ENCODE results near the gene SPON1.

The SPON1 gene

DNA sequence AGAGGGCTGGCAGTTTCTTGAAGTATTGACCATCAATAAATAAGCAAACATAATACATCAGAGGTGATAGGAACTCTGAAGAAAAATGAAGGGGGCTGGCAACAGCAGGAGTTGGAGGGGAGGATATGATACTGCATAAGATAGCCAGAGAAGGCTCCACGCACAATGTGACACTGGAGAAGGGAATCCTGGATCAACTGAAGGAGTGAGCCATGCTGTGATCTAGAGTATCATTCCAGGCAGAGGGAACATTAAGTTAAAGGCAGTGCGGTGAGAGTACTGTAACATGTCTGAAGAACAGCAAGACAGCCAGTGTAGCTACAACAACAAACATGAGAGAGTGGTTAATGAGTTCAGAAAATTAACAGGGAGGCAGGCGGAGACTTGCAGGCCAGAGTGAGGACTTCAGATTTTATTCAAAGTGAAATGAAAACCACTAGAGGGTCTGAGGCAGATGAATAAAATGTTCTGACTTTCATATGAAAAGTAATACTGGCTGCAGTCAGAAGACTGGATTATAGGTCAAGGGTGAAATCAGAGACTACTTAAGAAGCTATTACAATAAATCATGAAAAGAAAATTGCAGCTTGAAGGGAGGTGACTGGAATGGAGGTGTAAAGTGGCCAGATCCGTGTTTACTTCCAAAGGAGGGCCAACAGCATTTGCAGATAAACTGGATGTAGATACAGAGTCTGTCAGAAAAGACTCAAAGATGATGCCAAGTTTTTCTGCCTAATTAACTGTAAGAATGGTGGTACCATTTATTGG, 347.1 kb downstream of the SPON1 start:
- H3K9ac ChIP-seq (ENCODE audit: insufficient read length) = no peak overlapping the region
- no peak overlapping the region for H3K4me3 ChIP-seq
- H3K27ac ChIP-seq = no peak overlapping the region
- no peak for TF ChIP-seq FOXP2 (optimal IDR thresholded peaks at IDR 0.05; ENCODE audit: control extremely low read depth, extremely low read length, insufficient read depth)
- TF ChIP-seq POLR2AphosphoS5 (IDR thresholded peaks at IDR 0.05; ENCODE audit: borderline replicate concordance, low read depth, low read length) = no peak
- no peak for TF ChIP-seq EZH2 (IDR thresholded peaks at IDR 0.05)
- DNase-seq (ENCODE audit: low read depth, low spot score) = no peak
- H3K36me3 ChIP-seq (ENCODE audit: insufficient read depth, low read length) = no peaks in the 10 kb centered on the region
- no peaks in the 10 kb centered on the region for H3K9me3 ChIP-seq (ENCODE audit: low read depth, low read length)

GRCh38 chr11:14310679-14311078, 348.2 kb downstream of the SPON1 start:
- H3K36me3 ChIP-seq (ENCODE audit: insufficient read depth, low read length) = no peaks in the 10 kb centered on the region
- no peaks in the 10 kb centered on the region for H3K9me3 ChIP-seq (ENCODE audit: low read depth, low read length)
- TF ChIP-seq FOXP2 (optimal IDR thresholded peaks at IDR 0.05; ENCODE audit: control extremely low read depth, extremely low read length, insufficient read depth) = no peak
- no peak for TF ChIP-seq POLR2AphosphoS5 (IDR thresholded peaks at IDR 0.05; ENCODE audit: borderline replicate concordance, low read depth, low read length)
- TF ChIP-seq EZH2 (IDR thresholded peaks at IDR 0.05) = no peak
- H3K9ac ChIP-seq (ENCODE audit: insufficient read length) = no peak overlapping the region
- H3K27ac ChIP-seq = no peak overlapping the region
- DNase-seq (ENCODE audit: low read depth, low spot score) = no peak
- H3K4me3 ChIP-seq = no peak overlapping the region

DNA sequence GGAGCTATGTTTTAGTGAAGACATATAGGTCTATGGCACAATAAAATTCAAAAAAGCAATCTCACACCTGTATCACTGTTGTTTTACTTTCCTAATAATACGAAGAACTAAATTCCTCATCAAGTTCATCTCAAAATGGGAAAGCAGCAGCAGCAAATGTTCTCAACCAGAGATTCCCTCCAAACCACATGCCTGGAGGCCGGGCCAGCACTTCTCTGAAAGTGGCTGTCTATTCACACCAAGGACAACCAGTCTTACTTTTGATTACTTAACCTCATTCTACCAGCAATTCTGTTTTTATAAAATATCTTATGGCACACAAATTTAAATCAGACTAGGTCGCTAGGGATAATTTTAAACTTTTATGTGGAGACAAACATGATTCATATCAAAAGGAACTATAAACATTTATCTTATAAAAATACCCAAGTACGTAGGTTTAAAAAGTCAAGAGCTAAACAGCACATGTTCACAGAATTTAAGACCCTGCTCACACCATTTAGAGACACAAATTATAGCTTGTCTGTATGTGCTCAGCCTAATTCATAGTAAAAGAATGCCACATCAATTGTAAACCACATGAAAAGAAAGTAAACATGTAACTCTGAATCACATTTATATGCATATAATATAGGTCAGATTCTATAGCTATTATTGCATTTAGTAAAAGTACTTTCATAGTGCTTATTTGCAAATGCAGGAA, 350.4 kb downstream of the SPON1 start:
- DNase-seq (ENCODE audit: low read depth, low spot score) = no peak
- H3K4me3 ChIP-seq = no peak overlapping the region

DNA sequence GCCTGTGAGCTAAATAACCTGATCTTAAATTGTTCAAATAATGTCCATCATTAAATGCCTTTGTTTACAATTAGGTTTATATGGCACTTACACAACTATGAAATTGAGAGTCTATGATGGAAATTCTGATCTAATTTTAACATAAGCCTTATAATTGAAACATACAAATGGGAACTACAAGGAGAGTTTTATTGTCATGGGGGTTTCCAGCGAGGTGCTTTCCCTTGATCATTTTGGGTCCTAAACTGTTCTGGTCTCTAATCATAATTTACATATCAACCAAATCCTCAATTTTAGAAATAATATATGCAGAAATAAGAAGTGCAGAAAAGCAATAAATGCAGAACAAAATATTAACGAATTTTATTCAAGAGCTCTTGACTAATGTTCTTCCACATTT, 351.6 kb downstream of the SPON1 start:
- Histone ChIP-seq H3K9me3 (ENCODE audit: low read depth, low read length) (no peaks in the 10 kb centered on the region), H3K9ac (ENCODE audit: insufficient read length) (no peak overlapping the region), H3K27ac (no peak overlapping the region), H3K4me3 (no peak overlapping the region), H3K36me3 (ENCODE audit: insufficient read depth, low read length) (no peaks in the 10 kb centered on the region)
- no peak for TF ChIP-seq EZH2 (IDR thresholded peaks at IDR 0.05)
- no peak for TF ChIP-seq FOXP2 (optimal IDR thresholded peaks at IDR 0.05; ENCODE audit: control extremely low read depth, extremely low read length, insufficient read depth)
- TF ChIP-seq POLR2AphosphoS5 (IDR thresholded peaks at IDR 0.05; ENCODE audit: borderline replicate concordance, low read depth, low read length) = no peak
- no peak for DNase-seq (ENCODE audit: low read depth, low spot score)

More for the DNA sequence above, 350.4 kb downstream of the SPON1 start:
- no peaks in the 10 kb centered on the region for H3K9me3 ChIP-seq (ENCODE audit: low read depth, low read length)
- no peak overlapping the region for H3K27ac ChIP-seq
- no peak for TF ChIP-seq EZH2 (IDR thresholded peaks at IDR 0.05)
- TF ChIP-seq FOXP2 (optimal IDR thresholded peaks at IDR 0.05; ENCODE audit: control extremely low read depth, extremely low read length, insufficient read depth) = no peak
- TF ChIP-seq POLR2AphosphoS5 (IDR thresholded peaks at IDR 0.05; ENCODE audit: borderline replicate concordance, low read depth, low read length) = no peak
- no peak overlapping the region for H3K9ac ChIP-seq (ENCODE audit: insufficient read length)
- H3K36me3 ChIP-seq (ENCODE audit: insufficient read depth, low read length) = no peaks in the 10 kb centered on the region

DNA sequence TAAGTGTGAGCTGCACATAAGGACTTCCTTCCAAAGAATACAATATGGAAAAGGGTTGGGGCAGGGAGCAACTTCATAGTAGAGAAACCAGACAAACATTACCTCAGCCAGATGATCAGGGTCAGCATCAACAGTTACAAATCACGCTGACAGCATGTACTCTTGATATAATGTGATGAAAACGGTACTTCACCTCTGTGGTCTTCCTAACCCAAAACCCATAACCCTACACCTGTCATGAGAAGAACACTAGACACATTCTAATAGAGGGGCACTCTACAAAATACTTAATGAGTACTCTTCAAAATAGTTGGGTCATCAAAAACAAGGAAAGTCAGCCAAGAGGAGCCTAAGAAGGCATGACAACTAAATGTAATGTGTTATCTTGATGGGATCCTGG, 352.6 kb downstream of the SPON1 start:
- DNase-seq (ENCODE audit: low read depth, low spot score) = no peak
- TF ChIP-seq FOXP2 (optimal IDR thresholded peaks at IDR 0.05; ENCODE audit: control extremely low read depth, extremely low read length, insufficient read depth) (no peak), EZH2 (IDR thresholded peaks at IDR 0.05) (no peak), POLR2AphosphoS5 (IDR thresholded peaks at IDR 0.05; ENCODE audit: borderline replicate concordance, low read depth, low read length) (no peak)
- no peaks in the 10 kb centered on the region for H3K36me3 ChIP-seq (ENCODE audit: insufficient read depth, low read length)
- H3K27ac ChIP-seq = no peak overlapping the region
- H3K4me3 ChIP-seq = no peak overlapping the region
- no peaks in the 10 kb centered on the region for H3K9me3 ChIP-seq (ENCODE audit: low read depth, low read length)
- H3K9ac ChIP-seq (ENCODE audit: insufficient read length) = no peak overlapping the region

Data from SK-N-MC (cell line).